Measurements from ENCODE around the gene TMC1.

GRCh38 chr9:72800328-72800994, 279.1 kb downstream of the TMC1 start:
- TF ChIP-seq ZNF274 (IDR thresholded peaks at IDR 0.05; ENCODE audit: low read depth, low read length) (no peak), YY1 (IDR thresholded peaks at IDR 0.05; ENCODE audit: insufficient read depth, insufficient read length) (no peak), SUZ12 (IDR thresholded peaks at IDR 0.05; ENCODE audit: extremely low read depth, insufficient read depth, insufficient read length) (no peak)
